IPS DF 4.7 (cell line): ENCODE measurements around the gene SLC17A3.

Source experiments
- DNase-seq: peaks from one replicate; pipeline ENCODE4 v3.0.0-alpha.2; 2013; ENCODE audit warnings: low spot score; ENCODE audit errors: extremely low read depth

Gene SLC17A3

DNA sequence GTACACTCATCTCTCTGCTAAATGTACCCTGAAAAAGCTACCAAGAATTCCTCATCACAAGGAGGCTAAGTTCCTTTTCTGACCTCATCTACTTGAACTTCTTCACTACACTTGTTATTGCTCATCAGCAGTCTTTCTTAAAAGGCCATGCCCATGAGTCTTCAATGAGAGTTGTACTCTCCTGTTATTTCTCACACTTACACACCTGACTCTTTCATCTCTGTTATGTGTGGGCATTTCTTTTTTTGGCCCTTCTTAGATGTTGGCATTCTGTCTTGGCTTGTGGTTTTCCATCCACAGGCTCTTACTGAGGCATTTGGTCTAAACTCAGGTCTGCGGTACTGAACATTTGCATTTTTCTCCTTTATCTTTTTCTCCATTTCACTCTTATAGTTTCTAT, 31.5 kb downstream of the SLC17A3 start:
- no peak for DNase-seq

- DNase-seq = no peak
Observed at GRCh38 chr6:25835442-25836283, 38.4 kb downstream of the SLC17A3 start.

DNA sequence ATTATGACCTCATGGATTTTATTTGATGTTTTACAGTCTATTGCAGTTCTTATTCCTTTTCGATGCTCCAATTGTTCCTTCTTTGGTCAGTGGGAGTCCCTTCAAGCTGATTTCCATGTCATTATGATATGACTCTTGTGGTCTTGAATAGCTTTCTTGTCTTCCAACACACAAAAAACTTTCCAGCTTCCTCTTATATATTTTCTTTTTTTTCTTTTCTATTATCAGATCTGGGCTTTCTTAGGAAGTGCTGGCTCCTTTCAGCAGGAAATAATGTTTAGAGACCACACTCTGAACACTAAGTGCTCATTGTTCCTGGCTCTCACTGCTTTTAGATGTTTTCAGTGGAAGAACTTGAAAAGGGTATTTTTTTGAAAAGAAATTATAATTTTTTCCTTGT, 39.1 kb downstream of the SLC17A3 start:
- DNase-seq = no peak

DNA sequence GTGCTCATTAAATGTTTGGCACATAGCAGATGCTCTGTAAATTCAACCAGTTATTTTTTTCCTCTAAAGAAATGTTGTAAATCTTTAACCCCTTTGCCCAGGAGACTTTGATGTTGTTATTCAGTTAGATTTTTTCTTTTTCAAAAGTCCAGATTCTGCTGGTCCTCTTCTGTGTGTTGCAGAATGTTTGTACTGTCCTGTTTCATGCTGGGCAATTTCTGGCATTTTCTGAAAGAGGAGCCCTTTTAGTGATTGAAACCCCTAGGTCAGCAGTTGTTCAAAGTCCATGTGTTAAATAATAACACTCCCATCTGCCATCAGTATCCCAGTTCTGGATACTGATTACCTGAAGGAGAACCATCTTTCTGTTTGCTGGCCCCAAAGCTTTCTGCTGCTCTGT, 40.9 kb downstream of the SLC17A3 start:
- DNase-seq = no peak

DNA sequence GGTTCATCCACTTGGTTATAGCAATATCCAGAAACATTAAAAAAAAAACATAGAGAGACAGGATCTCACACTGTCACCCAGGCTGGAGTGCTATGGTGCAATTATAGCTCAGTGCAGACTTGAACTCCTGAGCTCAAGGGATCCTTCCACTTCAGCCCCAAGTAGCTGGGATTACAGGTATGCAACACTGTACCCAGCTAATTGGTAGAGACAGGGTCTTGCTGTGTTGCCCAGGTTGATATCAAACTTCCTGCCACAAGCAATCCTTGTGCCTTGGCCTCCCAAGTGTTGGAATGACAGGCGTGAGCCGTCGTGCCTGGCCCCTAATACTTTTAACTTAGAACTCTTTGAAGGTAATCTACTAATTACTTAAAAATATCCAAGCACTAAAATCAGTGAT, 41.4 kb downstream of the SLC17A3 start:
- no peak for DNase-seq

DNA sequence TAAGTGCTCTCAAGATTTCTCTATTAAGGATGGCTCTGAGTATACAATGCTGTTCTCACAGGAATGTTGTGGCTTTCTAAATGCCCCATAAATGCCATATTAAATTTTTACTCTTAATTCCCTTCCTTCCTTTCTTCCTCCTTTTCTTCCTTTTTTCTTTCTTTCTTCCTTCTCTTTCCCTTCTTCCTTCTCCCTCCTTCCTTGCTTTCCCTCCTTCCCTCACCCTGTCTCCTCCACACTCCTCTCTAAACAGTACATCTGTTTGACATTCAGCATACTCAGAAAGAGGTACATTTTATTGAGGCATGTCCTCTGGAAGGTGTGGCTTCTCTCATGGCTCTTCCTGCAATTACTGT, 41.8 kb downstream of the SLC17A3 start:
- DNase-seq = no peak

GRCh38 chr6:25831532-25832306, 42.3 kb downstream of the SLC17A3 start, which contains the start of gene SLC17A1:
Gene SLC17A1 (minus strand): TSS chr6:25832052. CDS start chr6:25830557, 1,495 bp downstream.
- no peak for DNase-seq

DNA sequence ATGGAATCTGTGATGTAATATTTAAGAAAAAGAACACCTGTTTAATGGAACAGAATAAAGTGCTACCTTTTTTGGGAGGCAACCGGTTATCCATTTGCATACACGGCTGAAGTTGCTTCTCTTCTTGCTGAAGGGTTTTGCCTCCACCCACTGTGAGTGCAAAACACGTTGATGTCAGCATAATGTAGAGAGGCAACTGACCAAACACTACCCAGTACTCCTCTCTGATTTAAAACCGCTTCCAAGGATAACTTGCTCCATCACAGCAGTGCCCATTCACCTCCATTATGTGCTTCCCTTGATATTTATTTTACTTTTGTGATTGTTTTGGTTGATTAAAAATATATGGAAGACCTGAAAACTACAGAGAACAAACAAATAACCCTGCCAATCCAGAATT, 43.6 kb downstream of the SLC17A3 start:
- no peak for DNase-seq

DNA sequence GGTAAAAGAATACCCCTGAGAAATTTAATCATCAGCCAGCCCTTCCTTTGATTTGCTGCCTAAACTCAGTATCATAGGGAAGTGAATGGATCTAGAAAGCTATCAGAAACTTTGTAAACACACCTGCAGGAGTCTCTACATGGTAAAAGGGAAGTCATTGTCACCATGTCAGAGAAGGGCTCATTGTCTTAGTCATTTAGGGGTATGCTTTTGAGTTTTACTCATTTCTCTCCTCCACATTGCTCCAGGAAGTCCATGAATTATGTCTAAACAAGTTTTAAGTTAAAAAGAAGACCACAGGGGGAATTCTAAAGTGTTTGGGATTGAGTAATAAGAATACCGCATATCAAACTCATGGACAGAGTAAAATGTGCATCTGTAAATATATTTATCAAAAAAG, 44.7 kb downstream of the SLC17A3 start:
- no peak for DNase-seq

DNA sequence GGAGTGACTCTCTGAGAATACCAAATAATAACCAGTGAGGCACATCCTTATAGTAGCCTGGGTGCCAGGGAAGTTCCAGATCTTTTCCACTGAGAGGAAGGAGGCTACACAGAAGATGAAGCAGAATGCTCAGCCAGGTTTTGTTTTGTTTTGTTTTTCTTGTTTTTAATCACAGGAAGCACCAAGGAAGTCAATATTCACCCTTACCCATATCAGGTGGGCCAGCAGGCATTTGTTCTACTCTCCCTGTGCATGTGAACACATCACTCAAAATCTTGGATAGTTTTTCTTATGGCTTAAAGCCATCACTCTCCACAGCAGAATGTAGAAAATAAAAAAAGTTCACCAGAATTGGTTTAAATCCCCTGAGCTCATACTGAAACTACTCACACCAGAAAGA, 52.7 kb downstream of the SLC17A3 start:
- DNase-seq = no peak

DNA sequence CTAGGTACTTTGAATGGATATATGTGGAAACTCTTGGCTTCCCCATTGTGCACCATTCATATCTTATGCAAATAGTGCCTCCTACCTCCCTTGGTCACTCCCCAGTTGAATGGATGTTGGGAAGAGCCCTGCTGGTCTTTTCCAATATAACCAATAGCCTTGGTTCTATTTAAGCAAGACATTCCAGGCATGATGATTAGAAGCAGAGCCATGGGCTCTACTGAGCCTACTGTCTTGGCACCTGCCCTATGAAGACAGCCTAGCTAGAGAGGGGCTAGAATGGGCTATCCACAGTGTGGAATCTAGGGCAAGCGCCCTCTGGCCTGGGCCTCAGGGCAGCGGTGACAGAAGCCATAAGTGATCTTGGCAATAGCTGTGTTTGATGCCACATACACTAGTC, 57.8 kb downstream of the SLC17A3 start:
- no peak for DNase-seq

DNA sequence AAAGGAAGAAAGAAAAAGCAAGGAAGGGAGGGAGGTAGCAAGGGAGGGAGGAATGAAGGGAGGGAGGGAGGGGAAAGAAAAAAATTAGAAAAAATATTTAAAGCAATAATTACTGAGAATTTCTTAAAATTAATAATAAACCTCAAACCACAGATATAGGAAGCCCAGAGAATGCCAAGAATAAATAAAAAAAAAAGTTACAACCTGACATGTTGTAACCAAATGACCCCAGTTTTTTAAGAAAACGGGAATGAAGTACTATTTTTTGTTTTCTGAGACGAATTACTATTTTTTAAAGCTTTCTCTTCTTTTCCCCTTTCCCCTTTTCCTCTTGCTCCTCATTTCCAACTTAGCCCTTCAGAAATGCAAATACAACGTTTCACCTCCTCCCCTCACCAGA, 58.8 kb downstream of the SLC17A3 start:
- no peak for DNase-seq

- DNase-seq = no peak
Observed at GRCh38 chr6:25804804-25805203, 69.2 kb downstream of the SLC17A3 start.

- no peak for DNase-seq
Observed at GRCh38 chr6:25801436-25801835, 72.6 kb downstream of the SLC17A3 start.
